HepG2 (cell line): Measurements from ENCODE around the gene TMX3. TPM values are rescaled to one million over a fixed set of nuclear protein-coding genes. Genes with fewer than 3 reads are reported as not detected.
A peak's percentile ranks its signal among the peaks of the same experiment; 100 is the strongest.

Source experiments
- ARID2 ChIP-seq: sonication (generic); formaldehyde crosslinking; IDR thresholded peaks from 2 replicates; pipeline ENCODE4 v1.8.1; 2022; ENCODE audit warnings: mild to moderate bottlenecking, missing genetic modification reagents, borderline replicate concordance
- CC2D1A ChIP-seq: sonication (generic); formaldehyde crosslinking; IDR thresholded peaks from 2 replicates; pipeline ENCODE4 v1.8.1; 2023; ENCODE audit warnings: mild to moderate bottlenecking, missing genetic modification reagents
- CEBPG ChIP-seq: IDR thresholded peaks from 2 replicates; pipeline ENCODE4 v1.6.1; 2016
- FIP1L1 ChIP-seq: fragments of 200-400 bp; formaldehyde crosslinking; IDR thresholded peaks from 2 replicates; pipeline ENCODE4 v1.6.1; 2018; ENCODE audit warnings: low read depth, mild to moderate bottlenecking, low read length, moderate library complexity, borderline replicate concordance; ENCODE audit not compliant: insufficient read depth
- FLYWCH1 ChIP-seq: sonication (generic); formaldehyde crosslinking; IDR thresholded peaks from 2 replicates; pipeline ENCODE4 v1.8.1; 2023; ENCODE audit warnings: mild to moderate bottlenecking, missing genetic modification reagents
- HES4 ChIP-seq: sonication (generic); formaldehyde crosslinking; IDR thresholded peaks from 2 replicates; pipeline ENCODE4 v1.9.0; 2021; ENCODE audit warnings: mild to moderate bottlenecking, missing genetic modification reagents, borderline replicate concordance
- IKZF5 ChIP-seq: IDR thresholded peaks from 2 replicates; pipeline ENCODE4 v1.6.1; 2018; ENCODE audit warnings: missing genetic modification reagents, mild to moderate bottlenecking, missing compliant biosample characterization
- KLF11 ChIP-seq: IDR thresholded peaks from 2 replicates; pipeline ENCODE4 v1.6.1; 2016; ENCODE audit warnings: missing compliant biosample characterization
- KLF12 ChIP-seq: sonication (generic); formaldehyde crosslinking; IDR thresholded peaks from 2 replicates; pipeline ENCODE4 v1.4.0; 2020; ENCODE audit warnings: missing genetic modification reagents, borderline replicate concordance
- NCOA1 ChIP-seq: sonication (generic); formaldehyde crosslinking; IDR thresholded peaks from 2 replicates; pipeline ENCODE4 v1.9.0; 2021; ENCODE audit warnings: missing genetic modification reagents
- NCOA5 ChIP-seq: sonication (generic); formaldehyde crosslinking; IDR thresholded peaks from 2 replicates; pipeline ENCODE4 v1.4.0; 2020; ENCODE audit warnings: missing genetic modification reagents
- PHB2 ChIP-seq: fragments of 450-650 bp; IDR thresholded peaks from 2 replicates; pipeline ENCODE4 v1.6.1; 2018; ENCODE audit not compliant: partially characterized antibody
- SNAPC2 ChIP-seq: sonication (generic); formaldehyde crosslinking; IDR thresholded peaks from 2 replicates; pipeline ENCODE4 v1.8.1; 2022; ENCODE audit warnings: mild to moderate bottlenecking, missing genetic modification reagents
- SP4 ChIP-seq: sonication (generic); formaldehyde crosslinking; IDR thresholded peaks from 2 replicates; pipeline ENCODE4 v1.8.1; 2023; ENCODE audit warnings: mild to moderate bottlenecking, missing genetic modification reagents
- SRF ChIP-seq: IDR thresholded peaks from 2 replicates; pipeline ENCODE4 v1.6.1; 2011; ENCODE audit warnings: mild to moderate bottlenecking, low read depth, low read length, moderate library complexity
- SRSF4 ChIP-seq: fragments of 200-400 bp; formaldehyde crosslinking; IDR thresholded peaks from one replicate; pipeline ENCODE4 v1.6.1; 2018; ENCODE audit warnings: mild to moderate bottlenecking, low read depth, low read length, moderate library complexity; ENCODE audit not compliant: poor library complexity, severe bottlenecking
- TBP ChIP-seq: sonication (generic); formaldehyde crosslinking; IDR thresholded peaks from 2 replicates; pipeline ENCODE4 v1.5.0; 2020; ENCODE audit warnings: missing genetic modification reagents
- ZNF10 ChIP-seq: sonication (generic); formaldehyde crosslinking; IDR thresholded peaks from 2 replicates; pipeline ENCODE4 v1.4.0; 2020; ENCODE audit warnings: mild to moderate bottlenecking, low read depth, missing genetic modification reagents, borderline replicate concordance
- ZNF18 ChIP-seq: sonication (generic); formaldehyde crosslinking; IDR thresholded peaks from 2 replicates; pipeline ENCODE4 v1.8.0; 2022; ENCODE audit warnings: mild to moderate bottlenecking, missing genetic modification reagents; ENCODE audit not compliant: insufficient replicate concordance
- ZNF362 ChIP-seq: sonication (generic); formaldehyde crosslinking; IDR thresholded peaks from 2 replicates; pipeline ENCODE4 v1.4.0; 2020; ENCODE audit warnings: missing genetic modification reagents, mild to moderate bottlenecking, borderline replicate concordance
- ZNF512B ChIP-seq: sonication (generic); formaldehyde crosslinking; IDR thresholded peaks from 2 replicates; pipeline ENCODE4 v1.5.1; 2020; ENCODE audit warnings: missing genetic modification reagents, mild to moderate bottlenecking, borderline replicate concordance
- ZNF572 ChIP-seq: sonication (generic); formaldehyde crosslinking; IDR thresholded peaks from 2 replicates; pipeline ENCODE4 v1.5.1; 2020; ENCODE audit warnings: mild to moderate bottlenecking, missing genetic modification reagents
- ZNF629 ChIP-seq: sonication (generic); formaldehyde crosslinking; conservative IDR thresholded peaks from 2 replicates; pipeline ENCODE4 v1.5.0; 2020; ENCODE audit warnings: missing genetic modification reagents
- ZNF891 ChIP-seq: sonication (generic); formaldehyde crosslinking; IDR thresholded peaks from 2 replicates; pipeline ENCODE4 v1.5.0; 2020; ENCODE audit warnings: mild to moderate bottlenecking, missing genetic modification reagents
- polyA plus RNA-seq, 8 experiments: library from polyadenylated mRNA; depleted of rRNA in 3 of 8; stranded (reverse) in 7 of 8; unstranded in 1 of 8; fragments of >200 nt; fragmentation: Illumina TruSeq in 4 of 8; extraction: Trizol in 4 of 8; gene quantifications; 2 replicates each; pipeline versions ENCODE4 v1.2.1 to v1.2.3, GENCODE V29; 2011 to 2016; ENCODE audit warnings: low read depth in 4 of 8, missing spikeins in 1 of 8, mixed read lengths in 1 of 8; ENCODE audit not compliant: insufficient read depth in 1 of 8
- total RNA-seq, 5 experiments: library from RNA; depleted of rRNA; stranded (reverse); fragments of >200 nt; fragmentation: Illumina TruSeq; extraction: Trizol; gene quantifications; 2 replicates each; pipeline ENCODE4 v1.2.3, GENCODE V29; 2016; ENCODE audit warnings: low read depth in 1 of 5

TMX3 gene
- total and polyA plus RNA-seq, 2 of the 13 experiments (the other 11 are each of a cell fraction or from before 2014, with no cell fraction given), result 12.9 to 25.0 TPM

GRCh38 chr18:68714712-68715496 is at the start of gene TMX3 (continued):
- TF ChIP-seq ZNF10 (CRISPR knock-in tag) (no peak), SRSF4 (no peak), ZNF362 (CRISPR knock-in tag) (no peak), KLF11 (CRISPR knock-in tag) (peak; percentile 92; the same call in 1 of the 2 replicates), PHB2 (no peak), ZNF512B (CRISPR knock-in tag) (no peak), ARID2 (CRISPR knock-in tag) (no peak), CC2D1A (CRISPR knock-in tag) (no peak), SRF (no peak), ZNF572 (CRISPR knock-in tag) (peak; percentile 57; the same call in 1 of the 2 replicates), IKZF5 (CRISPR knock-in tag) (peak; percentile 86), ZNF629 (CRISPR knock-in tag) (no peak; the same call in 1 of the 2 replicates), ZNF891 (peak; percentile 60; the same call in 1 of the 2 replicates), KLF12 (peak; percentile 81; the same call in 1 of the 2 replicates), ZNF18 (peak; percentile 95), NCOA1 (no peak), TBP (CRISPR knock-in tag) (no peak), SP4 (CRISPR knock-in tag) (peak; percentile 80; the same call in 1 of the 2 replicates), FLYWCH1 (CRISPR knock-in tag) (peak; percentile 79; the same call in 1 of the 2 replicates), SNAPC2 (CRISPR knock-in tag) (peak; percentile 88), CEBPG (CRISPR knock-in tag) (no peak), HES4 (CRISPR knock-in tag) (peak; percentile 83; the same call in 1 of the 2 replicates), FIP1L1 (0 out of 2 replicates have a peak, but pooled peaks have one; percentile 80), NCOA5 (CRISPR knock-in tag) (no peak)
